ENCODE results near the gene SLC35F3.
"Not testable (repeated sequence)": the region's sequence is repeated elsewhere in the genome, so short reads cannot be mapped to it uniquely, and the experiment has no call there.

SLC35F3 gene

GRCh38 chr1:234107416-234108021 lies 203.0 kb downstream of the SLC35F3 start:
- Mint-ChIP-seq H3K9me3 (no peaks in the 10 kb centered on the region), H3K36me3 (ENCODE audit: low read depth) (no peaks in the 10 kb centered on the region), H3K4me1 (ENCODE audit: low read depth) (no peaks in the 10 kb centered on the region), H3K27ac (no peak overlapping the region), H3K27me3 (peaks cover 12% of the 10 kb centered on the region), H3K4me3 (no peak overlapping the region)

GRCh38 chr1:234108921-234109320 lies 204.4 kb downstream of the SLC35F3 start:
- Mint-ChIP-seq H3K27me3 (peaks cover 4% of the 10 kb centered on the region), H3K9me3 (no peaks in the 10 kb centered on the region), H3K4me3 (no peak overlapping the region), H3K27ac (no peak overlapping the region), H3K4me1 (ENCODE audit: low read depth) (no peaks in the 10 kb centered on the region), H3K36me3 (ENCODE audit: low read depth) (no peaks in the 10 kb centered on the region)

GRCh38 chr1:234109840-234110239 lies 205.4 kb downstream of the SLC35F3 start:
- Mint-ChIP-seq H3K4me1 (ENCODE audit: low read depth) (peaks cover 3% of the 10 kb centered on the region), H3K4me3 (no peak overlapping the region), H3K9me3 (no peaks in the 10 kb centered on the region), H3K27me3 (peaks cover 10% of the 10 kb centered on the region), H3K27ac (no peak overlapping the region), H3K36me3 (ENCODE audit: low read depth) (no peaks in the 10 kb centered on the region)

GRCh38 chr1:234111458-234112142 lies 207.1 kb downstream of the SLC35F3 start:
- Mint-ChIP-seq H3K36me3 (ENCODE audit: low read depth) (no peaks in the 10 kb centered on the region), H3K9me3 (no peaks in the 10 kb centered on the region), H3K4me3 (no peak overlapping the region), H3K27me3 (peaks cover 21% of the 10 kb centered on the region), H3K4me1 (ENCODE audit: low read depth) (peaks cover 6% of the 10 kb centered on the region), H3K27ac (no peak overlapping the region)

- peak overlapping the region; percentile 54 for H3K4me3 Mint-ChIP-seq
- peaks cover 21% of the 10 kb centered on the region for H3K27me3 Mint-ChIP-seq
Observed at GRCh38 chr1:234114648-234115307, 210.3 kb downstream of the SLC35F3 start.

GRCh38 chr1:234118911-234119310 lies 214.4 kb downstream of the SLC35F3 start:
- Mint-ChIP-seq H3K36me3 (ENCODE audit: low read depth) (no peaks in the 10 kb centered on the region), H3K27ac (no peak overlapping the region), H3K4me3 (no peak overlapping the region), H3K4me1 (ENCODE audit: low read depth) (peaks cover 6% of the 10 kb centered on the region), H3K9me3 (no peaks in the 10 kb centered on the region), H3K27me3 (peaks cover 17% of the 10 kb centered on the region)

More at GRCh38 chr1:234114648-234115307, 210.3 kb downstream of the SLC35F3 start:
- H3K9me3 Mint-ChIP-seq: no peaks in the 10 kb centered on the region
- no peaks in the 10 kb centered on the region for H3K36me3 Mint-ChIP-seq (ENCODE audit: low read depth)
- H3K27ac Mint-ChIP-seq: no peak overlapping the region
- H3K4me1 Mint-ChIP-seq (ENCODE audit: low read depth): peaks cover 6% of the 10 kb centered on the region

GRCh38 chr1:234119431-234119830 lies 215.0 kb downstream of the SLC35F3 start:
- Mint-ChIP-seq H3K27ac (no peak overlapping the region), H3K9me3 (no peaks in the 10 kb centered on the region), H3K4me1 (ENCODE audit: low read depth) (peaks cover 6% of the 10 kb centered on the region), H3K4me3 (no peak overlapping the region), H3K27me3 (peaks cover 14% of the 10 kb centered on the region), H3K36me3 (ENCODE audit: low read depth) (no peaks in the 10 kb centered on the region)

GRCh38 chr1:234120327-234120944 lies 216.0 kb downstream of the SLC35F3 start:
- H3K4me3 Mint-ChIP-seq: no peak overlapping the region
- no peaks in the 10 kb centered on the region for H3K9me3 Mint-ChIP-seq
- no peaks in the 10 kb centered on the region for H3K36me3 Mint-ChIP-seq (ENCODE audit: low read depth)
- no peak overlapping the region for H3K27ac Mint-ChIP-seq
- no peaks in the 10 kb centered on the region for H3K4me1 Mint-ChIP-seq (ENCODE audit: low read depth)
- H3K27me3 Mint-ChIP-seq: peaks cover 11% of the 10 kb centered on the region

GRCh38 chr1:234121659-234122058 lies 217.2 kb downstream of the SLC35F3 start:
- H3K27me3 Mint-ChIP-seq: peaks cover 16% of the 10 kb centered on the region
- not testable (repeated sequence) for H3K9me3 Mint-ChIP-seq; H3K4me3 Mint-ChIP-seq; H3K27ac Mint-ChIP-seq; H3K36me3 Mint-ChIP-seq (ENCODE audit: low read depth); H3K4me1 Mint-ChIP-seq (ENCODE audit: low read depth)

- H3K4me3 Mint-ChIP-seq; H3K36me3 Mint-ChIP-seq (ENCODE audit: low read depth); H3K27ac Mint-ChIP-seq; H3K4me1 Mint-ChIP-seq (ENCODE audit: low read depth); H3K9me3 Mint-ChIP-seq: not testable (repeated sequence)
- peaks cover 17% of the 10 kb centered on the region for H3K27me3 Mint-ChIP-seq
Observed at GRCh38 chr1:234122571-234122970, 218.1 kb downstream of the SLC35F3 start.

GRCh38 chr1:234123867-234124266 lies 219.4 kb downstream of the SLC35F3 start:
- Mint-ChIP-seq H3K27ac (no peak overlapping the region), H3K27me3 (peaks cover 17% of the 10 kb centered on the region)

GRCh38 chr1:234125283-234125682 lies 220.8 kb downstream of the SLC35F3 start:
- H3K9me3 Mint-ChIP-seq: no peaks in the 10 kb centered on the region
- no peak overlapping the region for H3K4me3 Mint-ChIP-seq
- no peak overlapping the region for H3K27ac Mint-ChIP-seq
- no peaks in the 10 kb centered on the region for H3K36me3 Mint-ChIP-seq (ENCODE audit: low read depth)
- H3K4me1 Mint-ChIP-seq (ENCODE audit: low read depth): no peaks in the 10 kb centered on the region
- peaks cover 17% of the 10 kb centered on the region for H3K27me3 Mint-ChIP-seq

More at GRCh38 chr1:234123867-234124266, 219.4 kb downstream of the SLC35F3 start:
- Mint-ChIP-seq H3K36me3 (ENCODE audit: low read depth) (no peaks in the 10 kb centered on the region), H3K4me1 (ENCODE audit: low read depth) (no peaks in the 10 kb centered on the region), H3K4me3 (no peak overlapping the region), H3K9me3 (no peaks in the 10 kb centered on the region)

GRCh38 chr1:234125714-234126113 lies 221.2 kb downstream of the SLC35F3 start:
- Mint-ChIP-seq H3K27me3 (peaks cover 17% of the 10 kb centered on the region), H3K4me3 (no peak overlapping the region), H3K36me3 (ENCODE audit: low read depth) (no peaks in the 10 kb centered on the region), H3K4me1 (ENCODE audit: low read depth) (no peaks in the 10 kb centered on the region), H3K9me3 (no peaks in the 10 kb centered on the region), H3K27ac (no peak overlapping the region)

GRCh38 chr1:234127026-234127671 lies 222.7 kb downstream of the SLC35F3 start:
- Mint-ChIP-seq H3K27me3 (peaks cover 17% of the 10 kb centered on the region), H3K4me3 (no peak overlapping the region), H3K27ac (no peak overlapping the region), H3K36me3 (ENCODE audit: low read depth) (no peaks in the 10 kb centered on the region), H3K9me3 (no peaks in the 10 kb centered on the region), H3K4me1 (ENCODE audit: low read depth) (no peaks in the 10 kb centered on the region)

- no peak overlapping the region for H3K4me3 Mint-ChIP-seq
- H3K4me1 Mint-ChIP-seq (ENCODE audit: low read depth): no peaks in the 10 kb centered on the region
- no peaks in the 10 kb centered on the region for H3K9me3 Mint-ChIP-seq
- no peak overlapping the region for H3K27ac Mint-ChIP-seq
- peaks cover 9% of the 10 kb centered on the region for H3K27me3 Mint-ChIP-seq
- H3K36me3 Mint-ChIP-seq (ENCODE audit: low read depth): no peaks in the 10 kb centered on the region
Observed at GRCh38 chr1:234132795-234133194, 228.3 kb downstream of the SLC35F3 start.
